HG03520 (cell line): Measurements from ENCODE around the gene ADA.
"Not testable (repeated sequence)": the region's sequence is repeated elsewhere in the genome, so short reads cannot be mapped to it uniquely, and the experiment has no call there.

Source experiments
- ATAC-seq: cut with Tn5 transposase; IDR thresholded peaks from one replicate; pipeline ENCODE4 v1.9.1; 2021; ENCODE audit warnings: mild to moderate bottlenecking, moderate library complexity; ENCODE audit not compliant: unreplicated experiment

ADA gene

DNA sequence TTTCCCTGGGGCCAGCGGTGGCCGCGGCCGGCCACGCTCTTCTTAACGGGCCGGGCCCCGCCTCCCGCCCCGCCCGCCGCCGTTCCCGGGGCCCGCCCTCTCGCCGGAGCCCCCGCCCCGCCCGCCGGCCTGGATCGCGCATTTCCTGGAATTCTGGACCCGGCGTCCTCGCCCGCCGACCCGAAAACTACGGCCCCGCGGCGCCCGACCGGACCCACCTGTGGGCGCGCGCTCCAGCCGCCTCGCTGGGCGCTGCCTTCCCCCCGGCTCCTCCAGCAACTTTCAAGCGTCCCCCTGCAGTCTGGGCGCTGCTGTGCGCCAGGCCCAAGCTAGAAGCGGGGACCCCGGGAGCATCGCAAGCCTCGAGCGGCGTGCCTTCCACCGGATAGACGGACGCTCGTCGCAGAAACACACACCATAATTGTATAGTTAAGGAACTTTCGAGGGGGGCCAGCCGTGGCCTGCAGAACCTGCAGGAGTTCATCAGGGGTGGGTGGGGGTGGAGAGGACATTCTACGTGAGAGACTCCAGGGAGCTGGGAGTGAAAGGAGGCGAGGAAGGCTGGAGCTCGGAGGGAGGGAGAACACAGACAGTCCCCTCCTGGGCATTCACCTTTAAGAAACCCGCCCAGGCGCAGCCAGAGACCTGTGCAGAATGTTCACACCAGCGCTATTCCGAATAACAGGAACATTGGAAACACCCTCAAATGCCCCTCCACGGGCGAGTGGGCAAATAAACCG lies at the start of gene ADA:
TSS of gene ADA (minus strand) at position 16 of the 740 bp plus-strand sequence. CDS start 92 bp downstream, outside the sequence.
- ATAC-seq, result no peak

DNA sequence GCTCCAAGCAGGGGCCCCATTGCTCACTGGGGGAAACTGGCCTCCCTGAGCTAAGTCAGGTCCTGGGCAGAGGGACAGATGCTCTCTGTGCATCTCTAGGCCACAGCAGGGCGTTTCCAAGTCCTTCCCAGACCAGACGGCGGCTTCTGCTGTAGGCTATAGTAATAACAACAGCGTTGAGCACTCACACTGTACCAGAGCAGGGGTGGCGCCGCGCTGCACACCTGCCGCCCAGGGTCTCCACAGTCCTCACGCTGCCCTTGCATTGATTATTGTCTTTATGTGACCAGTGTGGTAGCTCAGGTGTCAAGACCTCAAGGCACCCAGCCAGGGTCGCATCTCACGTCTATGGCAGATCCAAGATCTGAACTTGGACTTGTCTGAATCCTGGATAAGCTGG lies 48.8 kb upstream of the ADA start:
- ATAC-seq, result no peak

- no peak for ATAC-seq
These were observed 46.9 kb upstream of the ADA start for GRCh38 chr20:44698351-44698750.

- not testable (repeated sequence) for ATAC-seq
These were observed 45.5 kb upstream of the ADA start for GRCh38 chr20:44697041-44697440.

DNA sequence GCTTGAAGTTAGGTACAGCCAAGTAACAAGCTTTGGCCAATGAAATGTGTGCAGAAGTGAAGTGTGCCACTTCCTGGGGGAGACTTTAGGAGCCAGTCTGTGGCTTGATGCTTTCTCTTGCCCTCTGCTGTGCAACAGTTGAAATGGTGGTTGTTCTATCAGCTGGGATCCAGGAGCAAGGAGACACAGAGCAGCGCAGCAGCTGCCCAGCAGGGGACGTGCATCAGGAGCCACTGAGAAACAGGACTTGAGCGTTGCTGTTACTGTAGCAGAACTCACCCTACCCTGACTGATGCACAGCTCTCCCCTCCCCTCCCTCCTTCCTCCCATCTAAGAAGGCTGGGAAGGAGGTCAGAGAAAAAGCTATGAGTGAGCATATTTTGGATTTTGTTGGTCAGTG lies 44.8 kb upstream of the ADA start:
- ATAC-seq, result no peak

DNA sequence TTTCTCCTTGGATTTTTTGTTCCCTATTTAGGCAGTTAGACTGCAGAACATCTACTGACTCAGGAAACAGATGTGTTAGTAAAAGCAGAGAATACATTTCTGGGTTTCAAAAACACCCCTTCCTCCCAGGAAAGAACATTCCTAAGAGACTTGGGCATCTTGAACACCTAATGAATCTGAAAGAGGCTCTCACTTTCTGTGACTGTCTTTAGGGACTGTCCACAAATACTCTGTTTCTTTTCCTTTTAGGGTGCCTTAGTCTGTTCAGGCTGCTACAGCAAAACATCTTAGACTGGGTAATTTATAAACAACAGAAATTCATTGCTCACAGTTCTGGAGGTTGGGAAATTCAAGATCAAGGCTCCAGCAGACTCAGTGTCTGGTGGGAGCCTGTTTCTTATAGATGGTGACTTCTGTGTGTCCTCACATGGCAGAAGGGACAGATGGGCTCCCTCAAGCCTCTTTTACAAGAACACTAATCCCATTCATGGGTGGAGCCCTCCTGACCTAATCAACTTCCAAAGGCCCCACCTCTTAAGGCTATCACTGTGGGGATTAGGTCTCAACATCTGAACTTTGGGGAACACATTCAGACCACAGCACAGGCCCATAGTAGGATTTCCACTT lies 44.3 kb upstream of the ADA start:
- ATAC-seq, result no peak

DNA sequence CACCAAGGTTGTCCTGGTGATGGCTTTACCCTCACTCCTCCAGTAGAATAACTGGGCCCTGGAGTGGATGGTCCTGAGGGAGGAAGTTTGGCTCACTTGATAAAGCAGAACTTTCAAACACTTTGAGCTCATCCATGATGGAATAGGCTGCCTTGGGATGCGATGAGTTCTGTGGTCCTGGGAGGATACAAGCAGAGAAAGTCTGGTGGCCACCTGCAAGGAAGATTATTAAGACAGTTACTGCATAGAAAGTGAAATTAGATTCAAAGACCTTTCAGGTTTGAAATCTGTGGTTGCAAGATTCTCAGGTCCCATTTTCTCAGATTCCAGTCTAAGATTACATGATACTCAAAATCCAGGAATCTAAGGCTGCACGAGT lies 43.8 kb upstream of the ADA start:
- no peak for ATAC-seq

GRCh38 chr20:44694159-44694558 lies 42.7 kb upstream of the ADA start:
- ATAC-seq, result no peak

DNA sequence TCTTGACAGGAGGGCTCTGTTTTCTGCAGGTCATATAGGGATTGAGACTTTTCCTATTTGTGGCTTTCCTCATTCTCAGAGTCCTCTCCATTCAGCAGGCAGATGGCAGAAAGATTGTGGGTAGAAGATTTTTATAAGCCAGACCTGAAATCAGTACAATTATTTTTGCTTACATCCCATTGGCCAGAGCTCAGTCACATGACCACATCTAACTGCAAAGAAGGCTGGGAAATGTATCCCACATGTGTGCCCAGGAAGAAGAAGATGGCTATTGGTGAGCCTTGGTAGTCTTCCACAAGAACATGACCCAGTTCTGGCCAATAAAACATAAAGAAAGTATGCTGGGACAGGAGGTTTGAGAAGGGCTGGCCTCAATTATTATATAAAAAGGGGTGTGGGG lies 42.1 kb upstream of the ADA start:
- no peak for ATAC-seq

DNA sequence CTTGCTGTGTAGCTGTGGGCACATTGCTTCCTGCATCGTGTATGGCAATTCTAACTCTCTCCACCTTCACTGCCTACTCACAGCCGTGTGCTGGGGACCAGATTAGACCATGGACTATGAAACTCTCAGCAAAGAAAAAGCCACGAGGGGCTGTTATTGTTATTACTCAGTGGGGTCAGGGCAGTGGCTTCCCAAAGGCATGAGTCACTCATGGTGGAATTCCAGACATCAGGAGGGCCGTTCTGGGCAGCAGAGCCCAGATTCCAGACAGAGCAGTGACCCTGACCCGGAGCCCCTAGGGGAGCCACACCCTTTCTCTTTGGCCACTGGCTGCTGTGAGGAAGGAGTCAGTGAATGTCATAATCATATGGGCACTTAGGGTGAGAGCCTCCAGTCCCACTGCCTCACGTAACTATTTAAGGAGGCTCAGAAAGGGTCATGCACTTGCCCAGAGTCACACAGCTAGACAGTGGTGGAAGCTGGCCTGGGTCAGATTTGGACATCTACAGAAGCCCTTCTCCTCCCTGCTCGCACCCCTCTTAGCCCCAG lies 41.5 kb upstream of the ADA start:
- no peak for ATAC-seq

GRCh38 chr20:44691424-44692423 lies 40.2 kb upstream of the ADA start:
- ATAC-seq, result no peak

GRCh38 chr20:44690781-44691423 lies 39.4 kb upstream of the ADA start:
- no peak for ATAC-seq

DNA sequence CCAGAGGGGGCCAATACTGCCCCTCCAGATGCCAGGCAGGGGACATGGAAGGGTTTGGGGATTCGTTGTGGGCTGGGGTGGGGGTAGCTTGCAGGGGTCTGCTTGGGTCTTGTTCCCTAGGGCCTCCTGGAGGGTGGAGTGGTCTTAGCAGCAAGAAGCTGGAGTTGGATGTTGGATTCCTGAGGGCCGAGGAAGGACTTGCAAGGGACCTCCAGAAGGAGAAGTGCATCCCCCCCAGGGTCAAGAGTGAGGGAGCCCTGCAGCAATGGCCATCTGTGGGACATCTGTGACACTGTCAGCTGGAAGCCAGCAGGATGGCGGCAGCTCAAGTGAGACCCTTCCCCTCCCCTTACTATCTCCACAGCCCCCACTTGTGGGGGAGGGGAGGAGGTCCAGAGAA lies 38.3 kb upstream of the ADA start:
- ATAC-seq, result no peak

DNA sequence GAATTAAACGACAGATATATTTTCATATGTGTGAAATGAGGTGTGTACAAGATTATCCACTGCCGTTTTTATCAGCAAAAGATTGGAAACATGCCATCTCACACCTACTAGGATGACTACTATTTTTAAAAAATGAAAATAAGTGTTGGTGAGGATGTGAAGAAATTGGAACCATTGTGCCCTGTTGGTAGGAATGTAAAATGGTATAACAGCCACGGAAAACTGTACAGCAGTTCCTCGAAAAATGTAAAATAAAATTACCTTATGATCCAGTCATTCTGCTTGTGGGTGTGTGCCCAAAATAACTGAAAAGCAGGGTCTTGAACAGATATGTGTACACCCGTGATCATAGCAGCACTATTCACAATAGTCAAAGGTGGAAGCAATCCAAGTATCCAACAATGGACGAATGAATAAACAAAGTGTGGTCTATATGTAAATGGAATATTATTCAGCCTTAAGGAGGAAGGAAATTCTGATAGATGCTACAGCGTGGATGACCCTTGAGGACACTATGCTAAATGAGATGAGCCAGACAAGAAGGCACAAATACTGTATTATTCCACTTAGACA lies 36.6 kb upstream of the ADA start:
- ATAC-seq, result no peak

DNA sequence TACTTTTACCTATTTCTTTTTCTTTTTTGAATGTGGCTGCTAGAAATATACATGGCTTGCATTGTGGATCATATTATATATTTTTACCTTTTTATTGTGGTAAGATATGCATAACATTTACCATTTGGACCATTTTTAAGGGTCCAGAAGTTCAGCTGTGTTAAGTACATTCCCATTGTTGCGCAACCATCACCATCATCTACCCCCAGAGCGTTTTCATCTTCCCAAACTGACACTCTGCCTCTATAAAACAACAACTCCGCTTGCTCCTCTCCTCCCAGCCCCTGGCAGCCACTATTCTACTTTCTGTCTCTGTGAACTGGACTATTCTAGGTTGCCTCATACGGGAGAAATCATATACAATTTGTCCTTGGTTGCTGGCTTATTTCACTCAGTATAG lies 35.4 kb upstream of the ADA start:
- no peak for ATAC-seq

- no peak for ATAC-seq
These were observed 32.8 kb upstream of the ADA start for GRCh38 chr20:44684047-44684967.

DNA sequence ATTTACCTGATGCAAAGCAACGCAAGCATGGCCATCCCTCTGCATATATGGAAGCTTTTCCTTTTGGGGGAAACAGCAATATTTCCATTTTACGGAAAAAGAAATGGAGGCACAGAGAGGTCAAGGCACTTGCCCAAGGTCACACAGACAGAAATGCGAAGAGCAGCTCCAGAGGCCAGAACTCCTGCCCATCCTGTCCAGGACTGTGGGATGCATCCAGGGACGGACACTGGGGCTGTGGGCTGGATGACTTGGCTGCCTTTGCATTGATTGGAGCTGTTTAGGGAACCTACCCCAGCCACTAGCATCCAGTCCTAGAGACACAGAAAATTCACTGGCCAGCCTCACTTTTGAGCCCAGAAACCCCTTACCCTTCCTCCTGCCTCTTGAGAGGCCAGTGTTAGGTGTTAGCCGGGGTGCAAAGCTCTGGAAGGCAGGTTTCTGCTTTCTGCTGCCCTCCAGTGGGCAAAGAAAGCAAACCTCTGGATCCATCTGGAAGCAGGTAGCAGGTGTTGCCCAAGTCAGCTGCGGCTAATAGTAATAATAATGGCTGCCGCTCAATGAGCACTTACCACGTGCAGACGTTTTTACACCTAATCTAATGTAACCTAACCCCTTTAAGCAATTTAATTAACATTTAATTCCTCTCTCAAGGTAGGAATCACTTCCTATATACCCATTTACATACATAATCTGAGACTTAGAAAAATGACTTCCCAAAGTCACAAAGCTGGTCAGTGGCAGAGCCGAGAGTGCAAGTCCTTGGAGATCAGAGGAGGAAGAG lies 32.0 kb upstream of the ADA start:
- ATAC-seq, result no peak

GRCh38 chr20:44681796-44682566 lies 30.5 kb upstream of the ADA start:
- no peak for ATAC-seq
